HG03135 (cell line): ENCODE data around the gene PEG3.

Experiments used
- ATAC-seq: cut with Tn5 transposase; IDR thresholded peaks from one replicate; pipeline ENCODE4 v1.9.1; 2021; ENCODE audit warnings: mild to moderate bottlenecking, moderate library complexity; ENCODE audit not compliant: unreplicated experiment

The PEG3 gene

GRCh38 chr19:56811480-56811879 is 29.0 kb downstream of the PEG3 start:
- no peak for ATAC-seq

GRCh38 chr19:56810260-56810659 is 30.3 kb downstream of the PEG3 start:
- ATAC-seq = no peak

- no peak for ATAC-seq
Observed at GRCh38 chr19:56808717-56809392, 31.7 kb downstream of the PEG3 start.

GRCh38 chr19:56806639-56807038 is 33.9 kb downstream of the PEG3 start:
- no peak for ATAC-seq
